GM23338 (cell line): Measurements from ENCODE around the gene SMOC1. TPM values are rescaled to one million over a fixed set of nuclear protein-coding genes. Genes with fewer than 3 reads are reported as not detected.

Experiments used
- ATAC-seq: fragments of 200-7000 bp; cut with Tn5 transposase; 3 replicates; pipeline ENCODE4 v1.9.1; 2020
- DNase-seq: peaks from one replicate; pipeline ENCODE4 v3.0.0-alpha.2; 2015; ENCODE audit warnings: low spot score
- H2AFZ ChIP-seq: fragments of 200-600 bp; sonication (generic); 2 replicates; pipeline ENCODE4 v1.8.0; 2016; ENCODE audit warnings: antibody characterized with exemption, mild to moderate bottlenecking, moderate library complexity
- H3F3A ChIP-seq: fragments of 200-600 bp; sonication (generic); replicated peaks from 2 replicates; pipeline ENCODE4 v1.8.0; 2017; ENCODE audit warnings: antibody characterized with exemption, mixed run types, low read depth
- H3K27ac ChIP-seq: fragments of 200-600 bp; sonication (generic); 2 replicates; pipeline ENCODE4 v1.6.1; 2016; ENCODE audit warnings: low read depth
- H3K27me3 ChIP-seq: fragments of 200-600 bp; sonication (generic); 2 replicates; pipeline ENCODE4 v1.8.0; 2016; ENCODE audit warnings: mild to moderate bottlenecking, mixed run types, moderate library complexity; ENCODE audit not compliant: insufficient read depth
- H3K36me3 ChIP-seq: fragments of 200-600 bp; sonication (generic); 2 replicates; pipeline ENCODE4 v1.8.0; 2016; ENCODE audit warnings: mild to moderate bottlenecking; ENCODE audit not compliant: insufficient read depth
- H3K4me1 ChIP-seq: fragments of 200-600 bp; sonication (generic); 2 replicates; pipeline ENCODE4 v1.8.0; 2016; ENCODE audit warnings: mild to moderate bottlenecking, moderate library complexity; ENCODE audit not compliant: insufficient read depth
- H3K4me2 ChIP-seq: fragments of 200-600 bp; sonication (generic); 2 replicates; pipeline ENCODE4 v1.7.1; 2017; ENCODE audit warnings: mixed run types
- H3K4me3 ChIP-seq: fragments of 200-600 bp; sonication (generic); 2 replicates; pipeline ENCODE4 v1.6.1; 2016; ENCODE audit warnings: mixed run types
- H3K79me2 ChIP-seq: fragments of 200-600 bp; sonication (generic); replicated peaks from 2 replicates; pipeline ENCODE4 v1.8.0; 2017; ENCODE audit warnings: mild to moderate bottlenecking; ENCODE audit not compliant: insufficient read depth
- H3K9me2 ChIP-seq: fragments of 200-600 bp; sonication (generic); 2 replicates; pipeline ENCODE4 v1.8.0; 2017; ENCODE audit not compliant: insufficient read depth
- H4K20me1 ChIP-seq: fragments of 200-600 bp; sonication (generic); replicated peaks from 2 replicates; pipeline ENCODE4 v1.8.0; 2017; ENCODE audit warnings: mild to moderate bottlenecking; ENCODE audit not compliant: insufficient read depth
- H3K27ac Mint-ChIP-seq: 2 replicates; pipeline ENCODE4 v1.8.0; 2020; ENCODE audit warnings: inconsistent platforms, mild to moderate bottlenecking, moderate library complexity, mixed read lengths
- H3K27me3 Mint-ChIP-seq: 3 replicates; pipeline ENCODE4 v1.8.0; 2022; ENCODE audit warnings: low read depth, mild to moderate bottlenecking, moderate library complexity, mixed read lengths, inconsistent platforms; ENCODE audit not compliant: insufficient read depth, poor library complexity
- H3K36me3 Mint-ChIP-seq: 3 replicates; pipeline ENCODE4 v1.8.0; 2021; ENCODE audit warnings: low read depth, mild to moderate bottlenecking, inconsistent platforms, moderate library complexity, mixed read lengths
- H3K4me1 Mint-ChIP-seq: 3 replicates; pipeline ENCODE4 v1.8.0; 2020; ENCODE audit warnings: mild to moderate bottlenecking, inconsistent platforms, mixed read lengths
- H3K4me3 Mint-ChIP-seq: 3 replicates; pipeline ENCODE4 v1.8.0; 2021; ENCODE audit warnings: moderate library complexity, mild to moderate bottlenecking, inconsistent platforms, mixed read lengths
- H3K9me3 Mint-ChIP-seq: 3 replicates; pipeline ENCODE4 v1.8.0; 2020; ENCODE audit warnings: moderate library complexity, mild to moderate bottlenecking, inconsistent platforms, mixed read lengths
- CREB1 ChIP-seq: fragments of 250-450 bp; sonication (Bioruptor Pico); IDR thresholded peaks from 2 replicates; pipeline ENCODE4 v1.5.0; 2020; ENCODE audit warnings: low read depth, mild to moderate bottlenecking, moderate library complexity
- ETS1 ChIP-seq: IDR thresholded peaks from 2 replicates; pipeline ENCODE4 v1.6.1; 2016; ENCODE audit warnings: antibody characterized with exemption
- EZH2 ChIP-seq: fragments of 200-600 bp; sonication (generic); IDR thresholded peaks from one replicate; pipeline ENCODE4 v1.8.0; 2017; ENCODE audit warnings: antibody characterized with exemption, mild to moderate bottlenecking, low read depth; ENCODE audit not compliant: unreplicated experiment
- EZH2phosphoT487 ChIP-seq: fragments of 200-600 bp; sonication (generic); IDR thresholded peaks from one replicate; pipeline ENCODE4 v1.8.1; 2018; ENCODE audit warnings: antibody characterized with exemption; ENCODE audit not compliant: unreplicated experiment
- STAT1 ChIP-seq: IDR thresholded peaks from one replicate; pipeline ENCODE4 v1.6.1; 2016; ENCODE audit warnings: antibody characterized with exemption; ENCODE audit not compliant: unreplicated experiment
- ZNF331 ChIP-seq: fragments of 250-450 bp; sonication (Bioruptor Pico); IDR thresholded peaks from 2 replicates; pipeline ENCODE4 v1.5.0; 2020; ENCODE audit warnings: low read depth, mild to moderate bottlenecking, moderate library complexity
- ZNF462 ChIP-seq: fragments of 250-450 bp; sonication (Bioruptor Pico); IDR thresholded peaks from 2 replicates; pipeline ENCODE4 v1.5.0; 2020; ENCODE audit warnings: mild to moderate bottlenecking, moderate library complexity
- polyA plus RNA-seq: library from polyadenylated mRNA; unstranded; fragments of >200 nt; fragmentation: Nextera tagmentation; extraction: Ambion mirVana; gene quantifications from 2 replicates; pipeline ENCODE4 v1.2.1, GENCODE V29; 2016
- total RNA-seq: library from RNA; depleted of rRNA; stranded (reverse); fragments of >200 nt; shearing (Covaris generic); gene quantifications from 2 replicates; pipeline ENCODE4 v1.2.3, GENCODE V29; 2014

The SMOC1 gene
- total and polyA plus RNA-seq, 2 experiments from 2014 or later = 0.79 to 1.6 TPM

GRCh38 chr14:69919815-69920214 is 40.6 kb downstream of the SMOC1 start:
- H3K9me2 ChIP-seq = no peaks in the 10 kb centered on the region
- no peak for ATAC-seq
- no peaks in the 10 kb centered on the region for H3F3A ChIP-seq
- H2AFZ ChIP-seq = no peak overlapping the region
- no peaks in the 10 kb centered on the region for H3K79me2 ChIP-seq
- DNase-seq = no peak
- H3K4me2 ChIP-seq = no peak overlapping the region
- Mint-ChIP-seq H3K27me3 (peaks cover 2% of the 10 kb centered on the region), H3K9me3 (no peaks in the 10 kb centered on the region), H3K4me3 (no peak overlapping the region), H3K4me1 (peaks cover 11% of the 10 kb centered on the region), H3K36me3 (no peaks in the 10 kb centered on the region), H3K27ac (no peak overlapping the region)
- no peaks in the 10 kb centered on the region for H3K36me3 ChIP-seq
- no peak overlapping the region for H3K4me3 ChIP-seq
- H3K27ac ChIP-seq = no peak overlapping the region
- no peaks in the 10 kb centered on the region for H3K27me3 ChIP-seq
- no peaks in the 10 kb centered on the region for H3K4me1 ChIP-seq
- H4K20me1 ChIP-seq = no peaks in the 10 kb centered on the region
- TF ChIP-seq ETS1 (no peak), EZH2phosphoT487 (no peak), EZH2 (no peak), CREB1 (CRISPR knock-in tag) (no peak), ZNF462 (no peak), STAT1 (no peak), ZNF331 (CRISPR knock-in tag) (no peak)
